SU-DHL-6 (cell line): ENCODE data around the gene DACT1.

ENCODE experiments used
- EZH2phosphoT487 ChIP-seq: fragments of 200-600 bp; sonication (generic), shearing (Covaris generic); conservative IDR thresholded peaks from 2 replicates; pipeline ENCODE4 v1.6.1; 2018; ENCODE audit warnings: mild to moderate bottlenecking, antibody characterized with exemption, low read length, moderate library complexity, mixed read lengths
- TF ChIP-seq, protein P1 (sequence below): fragments of 200-600 bp; sonication (generic); IDR thresholded peaks from one replicate; pipeline ENCODE4 v1.5.1; 2017; ENCODE audit warnings: antibody characterized with exemption, mild to moderate bottlenecking, low read length, moderate library complexity; ENCODE audit not compliant: insufficient read depth, poor library complexity, severe bottlenecking

DNA sequence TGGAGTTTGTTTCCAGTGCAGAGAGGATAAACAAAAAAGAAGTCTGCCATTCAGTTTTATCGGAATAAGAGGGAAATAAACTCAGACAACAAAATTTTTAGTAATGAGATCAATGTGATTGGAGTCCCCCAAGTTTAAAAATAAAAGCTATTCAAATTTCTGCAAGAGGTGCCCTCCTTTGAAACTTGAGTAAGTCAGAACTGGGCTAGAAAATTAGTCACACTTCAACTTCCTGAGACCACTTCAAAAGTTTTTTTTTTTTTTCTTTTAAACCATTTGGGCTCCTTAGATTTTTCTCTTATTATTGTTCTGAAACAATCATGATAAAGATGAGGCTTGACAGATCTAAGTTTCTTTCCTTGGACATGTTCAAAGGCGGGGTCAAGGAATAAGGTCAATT lies 3.2 kb downstream of the DACT1 start:
- TF ChIP-seq EZH2phosphoT487 = no peak
- TF ChIP-seq, protein P1, sequence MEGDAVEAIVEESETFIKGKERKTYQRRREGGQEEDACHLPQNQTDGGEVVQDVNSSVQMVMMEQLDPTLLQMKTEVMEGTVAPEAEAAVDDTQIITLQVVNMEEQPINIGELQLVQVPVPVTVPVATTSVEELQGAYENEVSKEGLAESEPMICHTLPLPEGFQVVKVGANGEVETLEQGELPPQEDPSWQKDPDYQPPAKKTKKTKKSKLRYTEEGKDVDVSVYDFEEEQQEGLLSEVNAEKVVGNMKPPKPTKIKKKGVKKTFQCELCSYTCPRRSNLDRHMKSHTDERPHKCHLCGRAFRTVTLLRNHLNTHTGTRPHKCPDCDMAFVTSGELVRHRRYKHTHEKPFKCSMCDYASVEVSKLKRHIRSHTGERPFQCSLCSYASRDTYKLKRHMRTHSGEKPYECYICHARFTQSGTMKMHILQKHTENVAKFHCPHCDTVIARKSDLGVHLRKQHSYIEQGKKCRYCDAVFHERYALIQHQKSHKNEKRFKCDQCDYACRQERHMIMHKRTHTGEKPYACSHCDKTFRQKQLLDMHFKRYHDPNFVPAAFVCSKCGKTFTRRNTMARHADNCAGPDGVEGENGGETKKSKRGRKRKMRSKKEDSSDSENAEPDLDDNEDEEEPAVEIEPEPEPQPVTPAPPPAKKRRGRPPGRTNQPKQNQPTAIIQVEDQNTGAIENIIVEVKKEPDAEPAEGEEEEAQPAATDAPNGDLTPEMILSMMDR = no peak
